ENCODE data around the gene ZNF253. TPM values are rescaled to one million over a fixed set of nuclear protein-coding genes. Genes with fewer than 3 reads are reported as not detected.

The ZNF253 gene
- total and polyA plus RNA-seq, 4 donors: 1.7 to 3.7 (median 2.8) TPM

GRCh38 chr19:19943848-19944582 lies 78.3 kb downstream of the ZNF253 start (continued):
- no peak for TF ChIP-seq GABPA (IDR thresholded peaks at IDR 0.05 in 1 of 2, conservative IDR thresholded peaks at IDR 0.05 in 1 of 2)

Other genes with a start within 250 kb of the ZNF253 start
- under 1 TPM; 0.19 to 0.59 TPM for gene PBX4, start 247.2 kb upstream of the ZNF253 start, total RNA-seq
- gene PBX4, start 247.2 kb upstream of the ZNF253 start, polyA plus RNA-seq: under 1 TPM in 1 of 2 donors, not detected in 1; 0.21 TPM
- 1 to 10 TPM; 1.0 to 3.4 TPM for gene LPAR2, start 237.7 kb upstream of the ZNF253 start, total RNA-seq
- gene LPAR2, start 237.7 kb upstream of the ZNF253 start, polyA plus RNA-seq: 1 to 10 TPM; 1.0 to 1.3 TPM
- 1 to 10 TPM; 5.3 to 6.5 TPM for gene GMIP, start 222.2 kb upstream of the ZNF253 start, total RNA-seq
- 1 to 10 TPM in 1 of 2 donors, under 1 TPM in 1; 0.89 to 3.4 TPM for gene GMIP, start 222.2 kb upstream of the ZNF253 start, polyA plus RNA-seq
- 10 to 100 TPM; 18.8 to 36.5 TPM for gene ATP13A1, start 202.2 kb upstream of the ZNF253 start, total RNA-seq
- 10 to 100 TPM; 15.1 to 22.1 TPM for gene ATP13A1, start 202.2 kb upstream of the ZNF253 start, polyA plus RNA-seq
- 1 to 10 TPM; 4.6 to 6.9 TPM for gene ZNF101, start 197.0 kb upstream of the ZNF253 start, total RNA-seq
- gene ZNF101, start 197.0 kb upstream of the ZNF253 start, polyA plus RNA-seq: 1 to 10 TPM; 1.5 to 2.4 TPM
- 1 to 10 TPM; 1.4 to 2.6 TPM for gene ZNF14, start 132.8 kb upstream of the ZNF253 start, total RNA-seq
- under 1 TPM; 0.28 to 0.37 TPM for gene ZNF14, start 132.8 kb upstream of the ZNF253 start, polyA plus RNA-seq
- 1 to 10 TPM; 5.0 to 8.5 TPM for gene ZNF506, start 44.1 kb upstream of the ZNF253 start, total RNA-seq
- 1 to 10 TPM; 1.3 to 4.7 TPM for gene ZNF506, start 44.1 kb upstream of the ZNF253 start, polyA plus RNA-seq
- gene ZNF93, start 35.1 kb downstream of the ZNF253 start, total RNA-seq: 1 to 10 TPM in 1 of 2 donors, under 1 TPM in 1; 0.67 to 3.2 TPM
- gene ZNF93, start 35.1 kb downstream of the ZNF253 start, polyA plus RNA-seq: under 1 TPM; 0.24 to 0.61 TPM
- gene ZNF682, start 173.6 kb downstream of the ZNF253 start, total RNA-seq: 1 to 10 TPM; 2.1 to 5.2 TPM
- gene ZNF682, start 173.6 kb downstream of the ZNF253 start, polyA plus RNA-seq: 1 to 10 TPM; 1.3 to 2.2 TPM
- gene ZNF90, start 212.1 kb downstream of the ZNF253 start, total RNA-seq: 1 to 10 TPM in 1 of 2 donors, under 1 TPM in 1; 0.17 to 1.8 TPM
- under 1 TPM; 0.13 to 0.17 TPM for gene ZNF90, start 212.1 kb downstream of the ZNF253 start, polyA plus RNA-seq

Data from liver (tissue), 5 donors.